Peyer's patch (tissue), 4 donors: ENCODE data around the gene SAA2.

Source experiments
- POLR2A ChIP-seq, 2 donors: fragments of 450-650 bp; IDR thresholded peaks; one replicate each; pipeline ENCODE4 v1.5.1; 2017; ENCODE audit warnings: antibody characterized with exemption in 2 of 2, mild to moderate bottlenecking in 2 of 2, moderate library complexity in 2 of 2
- TF ChIP-seq, protein P1 (sequence below), 6 experiments: fragments of 450-650 bp in 4 of 6; fragments of 200-600 bp in 2 of 6; sonication (generic) in 1 of 6; IDR thresholded peaks; one replicate each; pipeline ENCODE4 v1.5.1; 2017 to 2019; ENCODE audit warnings: antibody characterized with exemption in 6 of 6, mild to moderate bottlenecking in 3 of 6, moderate library complexity in 1 of 6

DNA sequence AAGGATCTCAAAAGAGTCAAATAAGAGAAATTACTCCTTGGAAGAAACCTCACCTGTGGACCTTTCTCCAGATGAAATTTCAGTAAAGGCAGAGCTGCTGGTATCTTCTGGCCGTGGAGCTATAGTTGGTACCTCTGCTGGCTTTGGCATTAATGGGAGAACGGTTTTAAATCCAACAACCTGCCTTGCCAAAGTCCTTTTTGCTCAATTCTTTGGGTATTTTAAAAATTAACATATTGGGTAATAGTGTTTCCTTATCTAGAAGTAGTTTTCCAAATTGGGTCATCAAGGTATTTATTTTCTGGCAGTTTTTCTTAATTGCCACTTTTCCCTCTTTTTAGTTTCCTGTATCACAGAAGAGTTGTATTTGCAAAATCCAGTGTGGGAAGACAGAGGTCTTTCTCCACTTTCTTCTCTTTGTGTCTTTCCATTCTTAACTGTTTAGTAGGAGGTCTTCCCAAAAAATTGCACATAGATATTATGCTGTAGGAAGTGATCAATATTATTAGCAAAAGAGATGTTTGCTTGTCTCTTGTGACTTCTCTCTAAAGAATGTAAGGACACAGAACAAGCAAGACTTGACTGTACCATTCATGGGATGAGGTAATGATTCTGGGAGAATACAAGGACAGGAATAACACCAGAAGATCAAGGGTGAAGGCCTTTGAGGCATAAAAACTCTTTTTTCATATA lies 11.7 kb downstream of the SAA2 start, which contains the start of gene SAA4:
- TF ChIP-seq, protein P1, sequence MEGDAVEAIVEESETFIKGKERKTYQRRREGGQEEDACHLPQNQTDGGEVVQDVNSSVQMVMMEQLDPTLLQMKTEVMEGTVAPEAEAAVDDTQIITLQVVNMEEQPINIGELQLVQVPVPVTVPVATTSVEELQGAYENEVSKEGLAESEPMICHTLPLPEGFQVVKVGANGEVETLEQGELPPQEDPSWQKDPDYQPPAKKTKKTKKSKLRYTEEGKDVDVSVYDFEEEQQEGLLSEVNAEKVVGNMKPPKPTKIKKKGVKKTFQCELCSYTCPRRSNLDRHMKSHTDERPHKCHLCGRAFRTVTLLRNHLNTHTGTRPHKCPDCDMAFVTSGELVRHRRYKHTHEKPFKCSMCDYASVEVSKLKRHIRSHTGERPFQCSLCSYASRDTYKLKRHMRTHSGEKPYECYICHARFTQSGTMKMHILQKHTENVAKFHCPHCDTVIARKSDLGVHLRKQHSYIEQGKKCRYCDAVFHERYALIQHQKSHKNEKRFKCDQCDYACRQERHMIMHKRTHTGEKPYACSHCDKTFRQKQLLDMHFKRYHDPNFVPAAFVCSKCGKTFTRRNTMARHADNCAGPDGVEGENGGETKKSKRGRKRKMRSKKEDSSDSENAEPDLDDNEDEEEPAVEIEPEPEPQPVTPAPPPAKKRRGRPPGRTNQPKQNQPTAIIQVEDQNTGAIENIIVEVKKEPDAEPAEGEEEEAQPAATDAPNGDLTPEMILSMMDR (IDR thresholded peaks at IDR 0.05): no peak
- TF ChIP-seq POLR2A (IDR thresholded peaks at IDR 0.05): no peak
